Activated effector memory CD4-positive, alpha-beta T cell treated with Interleukin-2 at 50 U/mL for 16 hours (primary cell): Measurements from ENCODE around the gene TMUB2.
A peak's percentile ranks its signal among the peaks of the same experiment; 100 is the strongest.
"Not testable (repeated sequence)": the region's sequence is repeated elsewhere in the genome, so short reads cannot be mapped to it uniquely, and the experiment has no call there.

ENCODE experiments used
- DNase-seq: peaks from one replicate; pipeline ENCODE4 v3.0.0-alpha.2; 2020

The TMUB2 gene

DNA sequence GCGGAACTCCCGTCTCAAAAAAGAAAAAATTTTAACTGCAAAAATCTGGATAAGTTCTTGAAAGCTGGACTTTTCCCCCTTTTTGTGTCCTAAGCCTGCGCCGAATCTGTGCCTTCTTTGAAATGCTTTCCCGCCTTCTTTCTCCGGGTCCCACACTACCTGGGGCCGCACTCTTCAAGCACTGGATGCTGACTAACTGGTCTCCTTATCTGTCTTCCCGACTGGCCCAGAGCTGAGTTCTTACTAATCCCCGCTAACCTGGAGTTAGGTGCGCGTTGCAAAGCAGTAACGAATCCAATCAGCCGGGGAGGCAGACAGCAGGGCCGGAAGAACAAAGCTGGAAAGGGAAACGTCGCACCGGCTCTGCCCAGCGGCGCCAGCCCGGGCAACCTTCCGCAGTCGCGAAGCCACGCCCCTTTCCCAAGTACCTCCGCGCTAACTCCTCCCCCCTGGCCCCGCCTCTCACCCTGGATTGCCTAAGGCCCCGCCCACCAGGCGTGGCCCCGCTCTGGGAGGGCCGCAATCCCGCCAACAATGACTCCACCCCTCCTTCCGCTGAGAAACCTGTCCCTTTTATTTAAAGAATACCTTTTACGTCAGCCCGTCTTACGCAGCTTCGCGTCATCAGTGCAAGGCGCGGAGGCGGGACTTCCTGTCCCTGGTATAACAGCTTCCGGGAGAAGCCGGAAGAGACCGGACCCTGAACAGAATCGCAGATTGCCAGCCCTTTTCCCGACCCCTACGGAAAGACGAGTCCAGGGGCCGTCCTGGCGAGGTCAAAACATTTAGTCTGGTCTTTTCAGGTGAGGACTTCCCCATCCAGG lies at the start of gene TMUB2:
Gene TMUB2 (plus strand): TSS at position 666 of the 824 bp plus-strand sequence. CDS start 737 bp downstream, outside the sequence.
- peak; percentile 99 for DNase-seq

DNA sequence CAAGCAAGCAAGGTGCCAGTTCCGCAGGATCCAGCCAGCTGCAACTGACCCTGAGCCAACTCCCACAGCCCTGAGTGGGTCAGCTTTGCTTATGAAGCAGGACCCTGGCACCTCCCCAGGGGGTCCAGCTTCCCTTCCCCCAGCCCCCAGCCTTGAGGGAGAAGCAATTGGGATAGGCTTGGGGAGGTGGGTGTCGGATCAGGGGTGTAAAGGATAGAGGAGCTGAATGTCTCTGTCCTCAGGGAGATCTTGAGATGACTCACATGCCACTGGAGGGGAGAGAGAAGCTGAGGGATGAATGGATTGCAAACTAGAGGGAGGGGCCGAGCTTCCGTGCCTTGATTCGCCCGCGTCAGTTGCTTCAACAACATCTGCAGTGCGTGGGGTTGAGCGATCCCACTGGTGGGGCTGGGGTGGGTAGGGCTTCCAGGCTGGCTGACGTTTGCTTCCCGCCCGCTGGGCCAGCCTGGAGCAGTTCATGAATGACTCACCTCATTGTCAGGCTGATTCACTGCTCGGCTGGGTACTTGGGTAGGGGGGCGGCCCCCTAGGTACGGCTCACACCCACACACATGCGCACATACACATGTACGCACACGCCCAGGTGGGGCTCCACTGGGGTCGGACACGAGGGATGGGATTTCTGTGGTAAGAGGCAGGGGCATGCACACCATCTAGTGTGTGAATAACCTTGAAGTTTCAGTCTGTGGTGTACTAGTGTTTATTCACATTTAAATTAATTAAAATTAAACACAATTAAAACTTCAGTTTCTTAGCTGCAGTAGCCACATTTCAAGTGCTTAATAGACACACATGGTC lies 48.7 kb upstream of the TMUB2 start:
- peak; percentile 8 for DNase-seq

DNA sequence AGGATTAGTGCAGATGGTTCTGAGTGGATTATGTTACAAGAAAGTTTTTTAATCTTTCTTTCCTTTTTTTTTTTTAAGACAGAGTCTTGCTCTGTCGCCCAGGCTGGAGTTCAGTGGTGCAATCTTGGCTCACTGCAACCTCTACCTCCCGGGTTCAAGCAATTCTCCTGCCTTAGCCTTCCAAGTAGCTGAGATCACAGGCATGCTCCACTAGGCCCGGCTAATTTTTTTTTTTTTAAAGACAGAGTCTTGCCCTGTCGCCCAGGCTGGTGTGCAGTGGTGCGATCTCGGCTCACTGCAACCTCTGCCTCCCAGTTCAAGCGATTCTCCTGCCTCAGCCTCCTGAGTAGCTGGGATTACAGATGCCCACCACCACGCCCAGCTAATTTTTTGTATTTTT lies 42.9 kb upstream of the TMUB2 start:
- DNase-seq, result not testable (repeated sequence)

DNA sequence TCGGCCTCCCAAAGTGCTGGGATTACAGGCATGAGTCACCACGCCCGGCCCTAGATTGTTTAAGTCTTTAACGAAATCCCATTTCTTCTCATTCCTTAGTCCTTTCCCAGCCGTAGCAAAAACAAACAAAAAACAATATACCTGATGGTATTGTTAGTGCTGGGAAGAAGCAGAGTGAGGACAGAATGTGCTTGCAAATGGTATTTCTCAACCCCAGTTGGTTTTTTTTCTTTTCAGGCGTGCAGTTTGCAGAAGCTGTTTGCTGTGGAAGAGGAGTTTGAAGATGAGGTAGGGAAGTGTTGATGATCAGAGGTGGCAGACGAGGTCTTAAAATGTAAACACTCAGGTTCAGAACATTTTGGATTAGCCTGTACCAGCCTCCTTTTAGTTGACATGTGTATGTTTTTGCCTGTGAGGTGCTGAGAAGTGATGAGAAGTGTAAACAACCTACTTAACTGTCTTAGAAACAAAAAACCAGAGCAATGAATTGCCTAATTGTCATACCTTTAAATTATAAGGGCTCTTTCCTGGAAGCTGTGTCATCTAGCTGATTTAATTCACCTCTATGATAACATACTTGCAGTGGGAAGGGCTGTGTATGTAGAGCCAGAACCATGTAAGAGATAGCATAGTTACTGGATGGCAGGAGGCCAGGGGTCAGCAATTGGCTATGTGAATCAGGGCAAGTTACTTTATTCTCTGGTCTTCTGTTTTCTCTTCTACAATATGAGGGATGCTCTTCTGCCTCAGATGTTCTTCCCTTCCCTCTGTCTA lies 41.6 kb upstream of the TMUB2 start:
- no peak for DNase-seq

DNA sequence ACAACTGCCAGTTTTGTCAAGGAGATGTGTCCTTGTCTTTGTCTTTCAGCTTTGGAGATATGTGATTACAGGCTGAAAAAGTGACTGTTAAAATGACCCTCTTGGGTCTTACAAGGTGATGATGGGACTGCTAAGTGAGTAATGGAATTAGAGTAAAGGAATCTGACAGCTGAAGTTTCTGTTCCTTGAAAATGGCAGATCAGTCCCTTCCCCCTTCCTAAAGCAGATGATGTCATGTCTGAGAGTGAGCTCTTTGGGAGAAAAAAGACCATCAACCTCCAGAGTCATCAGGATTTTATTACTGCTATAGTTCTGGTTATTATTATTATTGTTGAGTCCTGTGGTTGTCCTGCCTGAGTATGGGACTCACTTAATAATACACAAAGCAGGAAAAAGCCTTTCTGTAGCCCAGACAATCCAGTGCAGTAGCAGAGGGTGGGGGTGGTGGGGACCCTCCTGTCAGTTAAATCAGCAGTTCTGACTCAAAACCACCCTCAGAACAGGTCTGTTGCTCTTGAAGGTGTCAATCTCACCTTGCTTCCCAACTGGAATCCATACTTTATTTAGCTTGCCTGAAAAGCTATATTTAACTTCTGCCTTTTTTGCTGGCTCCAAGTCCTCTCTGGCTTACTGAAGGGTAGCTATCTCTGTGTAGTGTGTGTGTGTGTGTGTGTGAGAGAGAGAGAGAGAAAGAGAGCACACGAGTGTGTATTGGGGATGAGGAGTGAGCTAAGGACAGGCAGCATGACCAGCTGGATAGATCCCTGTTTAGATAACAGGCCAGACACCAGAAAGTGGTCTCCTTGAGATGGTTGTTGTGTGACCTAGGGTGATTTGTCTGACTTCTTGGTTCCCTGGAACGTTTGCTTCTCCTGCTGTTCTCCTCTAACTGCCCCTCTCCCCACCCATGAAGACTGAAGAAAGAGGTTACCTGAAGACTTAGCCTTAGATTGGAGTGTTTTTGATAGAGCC lies 40.1 kb upstream of the TMUB2 start:
- DNase-seq, result no peak

DNA sequence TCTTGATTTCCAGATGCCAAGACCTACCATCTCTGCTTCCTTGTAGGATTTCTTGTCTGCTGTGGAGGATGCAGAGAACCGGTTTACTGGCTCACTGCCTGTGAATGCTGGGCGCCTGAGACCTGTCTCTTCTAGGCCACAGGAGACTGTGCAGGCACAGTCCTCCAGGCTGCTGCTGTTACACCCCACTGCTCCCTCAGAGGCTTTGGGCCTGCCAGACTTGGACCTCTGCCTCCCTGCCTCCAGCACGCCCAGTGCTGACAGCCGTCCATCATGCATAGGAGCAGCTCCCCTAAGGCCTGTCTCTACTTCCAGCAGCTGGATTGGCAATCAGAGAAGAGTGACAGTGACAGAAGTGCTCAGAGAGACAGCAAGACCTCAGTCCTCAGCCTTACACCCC lies 39.0 kb upstream of the TMUB2 start:
- no peak for DNase-seq

DNA sequence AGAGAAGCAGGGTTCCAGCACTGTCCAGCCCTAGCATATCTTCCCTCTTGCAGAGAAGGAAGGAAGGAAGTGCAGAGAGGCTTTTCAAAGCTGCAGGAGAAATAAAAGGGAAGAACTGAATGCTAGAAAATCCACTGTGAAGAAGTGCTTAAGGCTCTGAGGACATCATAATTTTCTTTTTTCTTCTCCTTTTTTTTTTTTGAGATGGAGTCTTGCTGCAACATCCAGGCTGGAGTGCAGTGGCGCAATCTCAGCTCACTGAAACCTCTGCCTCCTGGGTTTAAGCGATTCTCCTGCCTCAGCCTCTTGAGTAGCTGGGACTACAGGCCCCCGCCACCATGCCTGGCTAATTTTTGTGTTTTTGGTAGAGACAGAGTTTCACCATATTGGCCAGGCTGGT lies 37.7 kb upstream of the TMUB2 start:
- not testable (repeated sequence) for DNase-seq

DNA sequence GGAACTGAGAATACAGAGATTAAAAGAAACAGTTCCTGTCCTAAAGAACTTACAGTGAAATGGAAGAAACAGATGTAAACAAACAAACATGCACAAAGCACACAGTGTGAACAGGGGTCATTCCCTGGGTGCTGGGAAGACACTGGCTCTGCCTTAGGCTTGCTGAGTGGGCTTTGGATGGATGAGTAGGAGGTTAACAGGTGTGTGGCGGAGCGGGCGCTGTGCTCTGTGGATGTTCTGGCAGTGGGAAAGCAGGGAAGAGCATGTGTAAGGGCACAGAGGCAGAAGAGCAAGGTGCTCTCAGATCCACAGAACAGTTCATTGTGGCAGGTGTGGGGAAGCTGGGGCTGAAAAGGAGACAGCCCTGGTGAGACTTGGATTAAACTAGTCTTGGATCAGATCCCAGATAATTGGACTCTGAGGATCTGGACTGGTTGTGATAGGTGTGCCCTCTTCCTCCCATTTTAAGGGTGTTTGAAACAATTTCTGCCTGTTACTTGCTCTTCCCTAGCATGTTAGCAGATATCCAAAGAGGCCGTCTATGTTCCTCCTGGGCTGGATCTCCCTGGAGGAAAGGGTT lies 36.9 kb upstream of the TMUB2 start:
- no peak for DNase-seq

DNA sequence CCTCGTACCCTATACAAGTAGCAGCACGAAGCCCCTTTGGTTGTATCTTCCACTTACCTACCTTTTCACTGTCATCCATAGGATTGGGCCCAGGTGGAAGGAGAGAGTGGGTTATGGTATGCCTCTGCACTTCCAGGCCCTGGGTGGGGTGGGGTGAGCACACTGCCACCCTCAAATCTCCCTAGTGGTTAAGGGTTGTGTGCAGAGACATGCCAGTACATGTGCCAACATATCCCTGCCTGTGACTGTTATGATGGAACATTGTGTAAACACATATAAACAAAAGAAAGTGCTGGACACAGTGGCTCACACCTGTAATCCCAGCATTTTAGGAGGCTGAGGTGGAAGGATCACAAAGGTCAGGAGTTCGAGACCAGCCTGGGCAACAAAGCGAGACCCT lies 33.9 kb upstream of the TMUB2 start:
- DNase-seq, result no peak

DNA sequence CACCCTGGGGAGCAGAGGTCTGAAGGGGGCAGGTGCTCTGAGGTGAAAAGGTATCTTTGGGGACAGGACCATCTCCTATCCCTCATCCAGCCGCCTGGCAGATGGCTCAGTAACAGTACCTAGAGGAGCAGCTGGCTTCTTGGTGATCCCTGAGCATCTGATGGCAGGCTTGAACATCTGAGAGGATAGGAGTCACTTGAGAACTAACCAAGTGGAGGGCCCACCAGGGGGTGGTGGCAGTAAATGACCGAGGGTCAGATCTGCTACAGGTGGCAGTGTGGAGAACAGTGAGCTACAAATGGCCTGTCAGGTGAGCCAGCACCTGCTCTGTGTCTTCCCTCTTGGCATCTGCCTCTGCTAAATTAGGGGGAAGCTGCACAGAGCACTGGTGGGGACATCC lies 31.3 kb upstream of the TMUB2 start:
- DNase-seq, result no peak

DNA sequence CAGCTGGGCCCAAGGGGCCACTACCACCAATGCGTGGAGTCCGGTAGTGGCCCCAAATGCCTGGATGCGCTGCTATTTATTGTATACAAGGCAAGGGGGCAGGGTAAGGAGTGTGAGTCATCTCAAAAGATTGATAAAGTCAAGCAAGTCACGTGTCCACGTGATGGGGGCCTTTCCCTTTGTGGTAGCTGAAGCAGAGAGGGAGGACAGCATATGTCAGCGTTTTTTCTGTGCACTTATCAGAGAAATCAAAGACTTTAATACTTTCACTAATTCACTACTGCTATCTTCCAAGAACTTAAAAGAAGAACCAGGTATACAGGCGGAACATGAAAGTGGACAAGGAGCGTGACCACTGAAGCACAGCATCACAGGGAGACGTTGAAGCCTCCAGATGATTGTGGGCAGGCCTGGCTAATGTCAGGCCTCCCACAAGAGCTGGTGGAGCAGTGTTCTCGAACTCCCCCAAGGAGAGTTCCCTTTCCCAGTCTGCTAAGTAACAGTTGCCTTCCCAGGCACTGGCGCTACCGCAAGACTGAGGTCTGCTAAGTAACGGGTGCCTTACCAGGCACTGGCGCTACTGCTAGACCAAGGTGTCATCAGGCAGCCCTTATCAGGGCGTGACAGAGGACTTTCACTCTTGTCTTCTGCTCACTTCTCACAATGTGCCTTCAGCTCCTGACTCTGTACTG lies 27.1 kb upstream of the TMUB2 start:
- DNase-seq, result peak; percentile 24

DNA sequence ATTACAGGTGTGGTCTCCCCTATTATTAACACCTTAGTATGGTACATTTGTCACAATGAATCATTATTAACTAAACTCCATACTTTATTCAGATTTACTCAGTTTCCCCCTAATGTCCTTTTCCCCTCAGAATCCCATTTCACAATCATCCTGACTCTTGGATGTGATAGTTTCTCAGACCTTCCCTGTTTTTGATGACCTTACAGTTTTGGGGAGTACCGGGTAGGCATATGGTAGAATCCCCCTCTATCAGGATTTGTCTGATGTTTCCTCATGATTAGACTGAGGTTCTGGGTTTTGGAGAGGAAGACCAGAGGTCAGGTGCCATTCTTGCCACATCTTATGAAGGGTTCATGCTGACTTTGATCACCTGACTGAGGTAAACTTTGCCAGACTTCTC lies 22.3 kb upstream of the TMUB2 start:
- no peak for DNase-seq

DNA sequence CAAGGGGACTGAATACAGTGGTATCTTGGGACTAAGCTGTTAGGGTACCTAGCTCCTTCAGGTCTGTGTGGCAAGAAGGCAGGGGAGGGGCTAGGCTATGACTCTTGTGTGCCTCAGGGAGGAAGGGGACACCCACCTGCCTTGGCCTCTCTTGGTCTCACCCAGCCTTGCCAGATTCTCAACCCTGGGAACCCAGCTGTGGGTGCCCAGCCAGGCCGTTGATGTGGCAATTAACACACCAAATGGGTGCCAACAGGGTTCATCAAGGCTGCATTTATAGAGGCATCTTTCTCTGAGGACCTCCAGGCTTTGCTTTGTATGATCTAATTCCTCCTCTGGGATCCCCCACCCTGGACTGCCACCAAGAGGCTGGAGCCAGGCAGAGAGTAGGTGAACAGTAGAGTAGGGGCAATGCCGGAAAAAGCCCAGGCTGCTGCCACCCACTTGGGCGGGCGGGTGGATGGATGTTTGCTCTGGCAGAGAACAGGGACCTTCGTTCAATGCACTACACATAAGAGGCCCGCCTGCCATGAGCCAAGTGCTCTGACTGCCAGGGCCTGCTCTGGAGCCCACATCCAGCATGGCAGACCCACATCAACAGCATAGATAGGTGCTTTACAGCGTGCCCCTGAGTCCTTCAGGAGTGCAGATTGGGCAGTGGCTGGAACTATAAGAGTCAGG lies 19.5 kb upstream of the TMUB2 start:
- no peak for DNase-seq

DNA sequence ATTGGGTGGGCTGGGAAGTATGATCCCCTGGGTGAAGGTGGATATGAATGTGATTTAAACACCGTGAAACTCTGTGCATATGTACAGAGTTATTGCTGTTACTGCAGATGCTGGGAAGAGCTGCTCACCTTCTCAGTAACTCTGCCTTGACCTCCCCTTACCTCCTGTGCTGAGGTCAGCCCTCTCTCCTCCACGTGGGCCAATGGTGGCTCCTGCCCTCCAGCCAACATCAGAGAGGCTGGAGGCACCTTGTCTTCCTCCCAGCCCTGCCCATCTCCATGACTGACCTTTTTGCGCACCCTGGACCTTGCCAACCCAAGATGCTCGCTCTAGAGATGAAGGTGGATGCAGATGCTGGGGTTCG lies 16.7 kb upstream of the TMUB2 start:
- DNase-seq, result no peak

DNA sequence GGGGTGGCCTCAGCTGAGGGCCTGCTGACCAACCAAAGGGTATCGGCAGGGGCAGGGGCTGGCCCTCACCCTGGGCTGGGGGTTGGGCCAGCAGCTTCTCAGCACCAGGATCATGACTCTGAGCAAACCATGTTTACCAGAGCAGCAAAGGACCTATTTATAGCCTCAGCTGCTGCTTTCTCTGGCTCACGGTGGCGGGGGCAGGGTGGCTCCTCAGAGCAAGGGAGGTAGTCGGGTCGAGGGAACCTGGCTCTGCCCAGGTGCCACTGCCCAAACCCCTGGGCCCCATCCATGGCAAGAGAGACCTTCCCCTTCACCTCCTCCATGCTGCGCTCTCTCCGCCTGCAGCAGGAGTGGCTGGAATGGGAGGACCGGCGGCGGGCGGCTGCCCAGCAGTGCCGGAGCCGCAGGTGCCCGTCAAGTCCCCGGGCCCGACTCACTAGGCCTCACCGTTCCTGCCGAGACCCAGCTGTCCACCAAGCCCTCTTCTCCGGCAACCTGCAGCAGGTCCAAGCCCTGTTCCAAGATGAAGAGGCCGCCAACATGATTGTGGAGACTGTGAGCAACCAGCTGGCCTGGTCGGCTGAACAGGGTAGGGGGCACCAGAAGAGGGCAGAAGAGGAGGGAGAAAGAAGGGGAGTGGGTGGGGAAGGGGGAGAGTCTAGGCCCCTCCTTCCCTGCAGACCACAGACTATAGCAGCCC lies 16.1 kb upstream of the TMUB2 start, which contains the start of gene ASB16:
Gene ASB16 (plus strand): TSS at position 206 of the 703 bp plus-strand sequence. CDS start 86 bp downstream, at position 292.
- no peak for DNase-seq

DNA sequence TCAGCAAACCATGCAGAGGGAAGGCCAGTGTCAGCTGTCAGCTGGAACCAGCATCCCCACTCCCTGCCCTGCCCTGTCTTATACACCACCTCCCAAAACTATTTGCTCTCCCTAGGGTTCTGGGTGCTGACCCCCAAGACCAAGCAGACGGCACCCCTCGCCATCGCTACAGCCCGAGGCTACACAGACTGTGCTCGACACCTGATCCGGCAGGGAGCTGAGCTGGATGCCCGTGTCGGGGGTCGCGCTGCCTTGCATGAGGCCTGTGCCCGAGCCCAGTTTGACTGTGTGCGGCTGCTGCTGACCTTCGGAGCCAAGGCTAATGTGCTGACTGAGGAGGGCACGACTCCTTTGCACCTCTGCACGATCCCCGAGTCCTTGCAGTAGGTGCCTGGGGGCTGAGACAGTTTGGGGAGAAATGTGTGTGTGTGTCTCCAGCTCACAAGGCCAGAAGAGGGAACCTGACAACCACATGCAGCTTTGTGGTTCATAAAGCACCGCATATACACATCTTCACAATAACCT lies 14.8 kb upstream of the TMUB2 start:
- DNase-seq, result no peak

DNA sequence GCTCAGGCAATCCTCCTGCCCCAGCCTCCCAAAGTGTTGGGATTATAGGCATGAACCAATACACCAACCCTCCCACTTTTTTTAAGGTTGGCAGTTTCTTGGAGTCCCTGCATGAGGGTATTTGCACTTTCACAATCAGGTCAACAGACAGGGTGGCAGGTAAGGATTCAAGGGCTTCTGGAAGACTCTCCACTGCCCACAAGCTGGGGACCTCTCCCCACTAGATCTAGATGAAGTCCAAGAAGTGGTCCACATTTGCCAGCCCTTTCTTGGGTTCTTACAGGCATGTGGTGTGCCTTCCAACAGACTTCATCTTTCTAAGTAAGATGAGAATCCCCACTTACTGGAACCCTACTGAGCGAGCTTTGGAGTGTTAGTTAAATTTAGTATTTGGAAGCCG lies 12.3 kb upstream of the TMUB2 start:
- DNase-seq, result no peak

DNA sequence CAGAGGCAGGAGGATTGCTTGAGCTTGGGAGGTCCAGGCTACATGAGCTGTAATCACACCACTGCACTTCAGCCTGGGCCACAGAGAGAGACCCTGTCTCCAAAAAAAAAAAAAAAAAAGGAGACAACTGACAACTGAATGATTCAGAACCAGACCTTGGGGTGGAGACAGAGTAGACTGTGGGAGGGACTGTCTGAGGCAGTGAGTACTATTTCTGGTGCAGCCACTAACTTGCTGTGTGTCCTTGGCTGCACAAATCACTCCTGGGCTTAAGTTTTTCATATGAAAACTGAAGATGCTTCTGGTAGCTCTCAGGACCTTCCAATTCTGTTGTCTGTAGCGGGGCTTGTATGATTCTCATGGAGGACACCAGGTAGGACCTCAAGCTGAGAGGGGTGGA lies 10.5 kb upstream of the TMUB2 start:
- no peak for DNase-seq

DNA sequence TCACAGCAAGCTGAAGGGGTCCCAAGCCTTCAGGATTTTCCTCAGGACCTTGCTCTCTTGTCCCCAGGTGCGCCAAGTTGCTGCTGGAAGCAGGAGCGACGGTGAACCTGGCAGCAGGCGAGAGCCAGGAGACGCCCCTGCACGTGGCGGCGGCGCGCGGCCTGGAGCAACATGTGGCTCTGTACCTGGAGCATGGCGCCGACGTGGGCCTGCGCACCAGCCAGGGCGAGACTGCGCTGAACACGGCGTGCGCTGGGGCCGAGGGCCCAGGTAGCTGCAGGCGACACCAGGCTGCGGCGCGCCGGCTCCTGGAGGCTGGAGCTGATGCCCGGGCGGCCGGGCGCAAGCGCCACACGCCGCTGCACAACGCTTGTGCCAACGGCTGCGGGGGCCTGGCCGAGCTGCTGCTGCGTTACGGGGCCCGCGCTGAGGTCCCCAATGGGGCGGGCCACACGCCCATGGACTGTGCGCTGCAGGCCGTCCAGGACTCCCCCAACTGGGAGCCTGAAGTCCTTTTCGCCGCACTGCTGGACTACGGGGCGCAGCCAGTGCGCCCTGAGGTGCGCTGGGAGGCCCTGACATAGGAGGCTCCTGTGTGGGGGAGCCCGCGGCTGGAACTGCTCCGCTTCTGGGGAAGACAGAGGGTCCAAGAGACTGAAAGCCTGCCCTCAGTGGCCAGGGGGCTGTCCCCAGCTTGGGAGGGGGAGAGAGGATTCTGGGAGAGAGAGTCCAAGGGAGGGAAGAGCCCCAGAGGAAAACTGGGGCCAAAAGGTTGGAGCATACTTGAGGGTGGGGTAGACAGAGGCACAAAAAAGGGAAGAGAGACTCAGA lies 9.9 kb upstream of the TMUB2 start:
- no peak for DNase-seq
